Retinal pigment epithelial cell (primary cell): ENCODE data around the gene SLC6A15.

Source experiments
- DNase-seq: peaks from one replicate; pipeline ENCODE4 v3.0.0-alpha.2; 2010; ENCODE audit warnings: low read depth
- H3K4me3 ChIP-seq: 2 replicates; pipeline ENCODE4 v1.5.1; 2011; ENCODE audit warnings: mild to moderate bottlenecking, low read length, control low read depth, moderate library complexity
- CTCF ChIP-seq: conservative IDR thresholded peaks from 2 replicates; pipeline ENCODE4 v1.5.1; 2011; ENCODE audit warnings: low read depth, low read length, control low read depth, inconsistent platforms

Gene SLC6A15

DNA sequence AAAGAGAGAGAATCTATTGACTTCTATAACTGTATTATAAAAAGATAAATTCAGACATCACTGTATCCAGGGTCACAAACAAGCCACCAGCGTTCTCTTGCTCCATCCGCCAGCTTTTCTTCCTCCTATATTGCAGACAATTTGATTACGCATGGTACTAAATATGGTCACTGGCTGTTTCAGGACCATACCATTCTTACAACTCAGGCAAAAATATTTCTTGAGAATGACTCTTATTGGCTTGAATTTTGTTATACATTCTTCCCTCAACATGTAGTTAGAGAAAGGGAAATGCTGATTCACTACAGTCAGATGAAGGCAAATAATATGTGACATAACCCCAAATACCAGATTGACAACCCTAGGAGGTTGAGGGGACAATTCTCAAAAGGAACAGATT is 101.3 kb downstream of the SLC6A15 start:
- no peak overlapping the region for H3K4me3 ChIP-seq
- no peak for DNase-seq
- no peak for TF ChIP-seq CTCF

DNA sequence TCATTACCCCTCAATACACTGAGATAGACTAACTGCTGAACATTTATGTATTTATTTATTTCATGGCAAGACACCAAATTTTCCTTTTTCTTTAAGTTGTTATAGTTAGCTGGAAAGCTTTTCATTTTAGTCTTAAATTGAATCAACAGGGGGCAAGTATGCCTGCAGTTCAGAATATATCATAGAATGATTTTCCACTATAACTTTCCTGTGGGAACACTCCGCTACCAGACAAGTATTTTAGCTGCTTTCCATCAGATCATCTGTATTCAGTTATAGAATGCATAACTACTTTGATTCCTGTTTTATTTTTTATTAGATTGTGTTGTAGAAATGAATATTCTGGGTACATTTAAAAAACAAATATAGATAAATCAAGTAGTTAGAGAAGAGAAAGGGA is 102.0 kb downstream of the SLC6A15 start:
- no peak for TF ChIP-seq CTCF
- DNase-seq = no peak
- H3K4me3 ChIP-seq = no peak overlapping the region
